ENCODE measurements around the gene WDTC1. TPM values are rescaled to one million over a fixed set of nuclear protein-coding genes. Genes with fewer than 3 reads are reported as not detected.
A peak's percentile ranks its signal among the peaks of the same experiment; 100 is the strongest.

Gene WDTC1
- total RNA-seq, 1 experiment from 2014 or later, result 20.1 TPM

DNA sequence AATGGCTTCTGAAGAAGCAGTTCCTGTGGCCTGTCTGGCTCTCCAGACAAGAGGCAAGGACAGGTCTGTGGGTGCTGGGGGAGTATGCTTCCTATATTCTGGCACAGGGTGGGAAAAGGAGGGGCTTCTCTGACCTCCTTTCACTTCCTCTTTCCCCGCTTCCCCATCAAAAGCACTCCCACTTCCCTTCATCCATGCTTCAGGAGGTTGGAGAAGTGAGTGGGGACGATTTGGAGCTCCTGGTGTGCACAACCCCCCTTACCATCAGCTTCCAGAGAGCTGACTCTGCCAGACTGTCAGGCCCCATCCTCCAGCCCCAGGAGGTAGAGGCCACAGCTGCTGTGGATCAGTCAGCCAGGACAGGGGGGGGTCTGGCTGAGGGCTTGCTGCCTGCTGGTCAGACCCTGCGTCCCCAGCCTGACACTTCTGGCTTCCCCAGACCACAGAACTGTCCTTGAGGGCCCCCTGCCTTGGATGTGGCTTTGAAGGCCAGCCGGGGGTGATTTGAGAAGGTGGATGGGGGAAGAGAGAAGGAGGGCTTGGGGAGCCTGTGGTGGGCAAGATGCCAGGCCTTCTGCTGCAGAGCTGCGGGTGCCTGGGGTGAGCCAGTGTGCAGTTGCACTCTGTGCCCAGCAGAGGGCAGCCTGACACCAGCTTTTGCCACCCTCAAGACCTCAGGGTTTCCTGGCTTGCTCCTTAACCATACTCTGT lies 66.1 kb downstream of the WDTC1 start (continued):
- TF ChIP-seq, protein P1, sequence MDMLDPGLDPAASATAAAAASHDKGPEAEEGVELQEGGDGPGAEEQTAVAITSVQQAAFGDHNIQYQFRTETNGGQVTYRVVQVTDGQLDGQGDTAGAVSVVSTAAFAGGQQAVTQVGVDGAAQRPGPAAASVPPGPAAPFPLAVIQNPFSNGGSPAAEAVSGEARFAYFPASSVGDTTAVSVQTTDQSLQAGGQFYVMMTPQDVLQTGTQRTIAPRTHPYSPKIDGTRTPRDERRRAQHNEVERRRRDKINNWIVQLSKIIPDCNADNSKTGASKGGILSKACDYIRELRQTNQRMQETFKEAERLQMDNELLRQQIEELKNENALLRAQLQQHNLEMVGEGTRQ (CRISPR knock-in tag; IDR thresholded peaks at IDR 0.05), result no peak
- TF ChIP-seq IRF2 (CRISPR knock-in tag; IDR thresholded peaks at IDR 0.05; ENCODE audit: borderline replicate concordance, low read depth), result no peak

GRCh38 chr1:27301052-27301422 lies 66.6 kb downstream of the WDTC1 start:
- ATAC-seq, result peak; percentile 3
- Mint-ChIP-seq H3K36me3 (peaks cover 3% of the 10 kb centered on the region), H3K27ac (peak overlapping the region; percentile 48; the same call in 1 of the 2 replicates), H3K4me3 (no peak overlapping the region), H3K9me3 (no peaks in the 10 kb centered on the region), H3K27me3 (ENCODE audit: low read depth) (no peaks in the 10 kb centered on the region), H3K4me1 (peaks cover 25% of the 10 kb centered on the region)
- no peak for TF ChIP-seq ZNF263 (CRISPR knock-in tag; IDR thresholded peaks at IDR 0.05; ENCODE audit: low read depth)
- TF ChIP-seq SP1 (CRISPR knock-in tag; conservative IDR thresholded peaks at IDR 0.05), result no peak
- TF ChIP-seq, protein P1 (CRISPR knock-in tag; IDR thresholded peaks at IDR 0.05), result no peak
- TF ChIP-seq RORB (CRISPR knock-in tag; IDR thresholded peaks at IDR 0.05), result no peak
- no peak for TF ChIP-seq FOXP4 (CRISPR knock-in tag; IDR thresholded peaks at IDR 0.05)
- TF ChIP-seq FOXJ3 (CRISPR knock-in tag; IDR thresholded peaks at IDR 0.05; ENCODE audit: borderline replicate concordance), result no peak
- TF ChIP-seq, protein P2, sequence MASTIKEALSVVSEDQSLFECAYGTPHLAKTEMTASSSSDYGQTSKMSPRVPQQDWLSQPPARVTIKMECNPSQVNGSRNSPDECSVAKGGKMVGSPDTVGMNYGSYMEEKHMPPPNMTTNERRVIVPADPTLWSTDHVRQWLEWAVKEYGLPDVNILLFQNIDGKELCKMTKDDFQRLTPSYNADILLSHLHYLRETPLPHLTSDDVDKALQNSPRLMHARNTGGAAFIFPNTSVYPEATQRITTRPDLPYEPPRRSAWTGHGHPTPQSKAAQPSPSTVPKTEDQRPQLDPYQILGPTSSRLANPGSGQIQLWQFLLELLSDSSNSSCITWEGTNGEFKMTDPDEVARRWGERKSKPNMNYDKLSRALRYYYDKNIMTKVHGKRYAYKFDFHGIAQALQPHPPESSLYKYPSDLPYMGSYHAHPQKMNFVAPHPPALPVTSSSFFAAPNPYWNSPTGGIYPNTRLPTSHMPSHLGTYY (CRISPR knock-in tag; IDR thresholded peaks at IDR 0.05), result no peak
- TF ChIP-seq, protein P3, sequence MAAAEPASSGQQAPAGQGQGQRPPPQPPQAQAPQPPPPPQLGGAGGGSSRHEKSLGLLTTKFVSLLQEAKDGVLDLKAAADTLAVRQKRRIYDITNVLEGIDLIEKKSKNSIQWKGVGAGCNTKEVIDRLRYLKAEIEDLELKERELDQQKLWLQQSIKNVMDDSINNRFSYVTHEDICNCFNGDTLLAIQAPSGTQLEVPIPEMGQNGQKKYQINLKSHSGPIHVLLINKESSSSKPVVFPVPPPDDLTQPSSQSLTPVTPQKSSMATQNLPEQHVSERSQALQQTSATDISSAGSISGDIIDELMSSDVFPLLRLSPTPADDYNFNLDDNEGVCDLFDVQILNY (CRISPR knock-in tag; IDR thresholded peaks at IDR 0.05), result no peak
- TF ChIP-seq EMX1 (CRISPR knock-in tag; IDR thresholded peaks at IDR 0.05), result no peak
- no peak for TF ChIP-seq SMAD4 (CRISPR knock-in tag; IDR thresholded peaks at IDR 0.05)
- TF ChIP-seq ZNF121 (CRISPR knock-in tag; IDR thresholded peaks at IDR 0.05), result no peak
- no peak for TF ChIP-seq NFYB (CRISPR knock-in tag; conservative IDR thresholded peaks at IDR 0.05; ENCODE audit: low read depth)
- no peak for TF ChIP-seq ZNF219 (CRISPR knock-in tag; IDR thresholded peaks at IDR 0.05; ENCODE audit: borderline replicate concordance)
- no peak for TF ChIP-seq PREB (CRISPR knock-in tag; IDR thresholded peaks at IDR 0.05; ENCODE audit: borderline replicate concordance)
- no peak for TF ChIP-seq GABPB1 (CRISPR knock-in tag; IDR thresholded peaks at IDR 0.05)
- DNase-seq (ENCODE audit: low spot score), result no peak
- CTCF ChIA-PET, result interaction anchor here (0.6 to 9.0 kb wide), 46 partner anchors 9 to 371 kb away, joined by 3 to 260 read pairs (median 6); partner anchors contain the start of genes CD164L2, FCN3, IFI6 and MAP3K6
- POLR2A ChIA-PET, result interaction anchor here (1.2 to 1.4 kb wide), 4 partner anchors 42 to 66 kb away, joined by 3 to 7 read pairs (median 3); partner anchors contain the start of gene MAP3K6
